GM12878 (cell line): ENCODE results near the gene CHID1.

Experiments used
- CTCF ChIP-seq, 3 experiments: IDR thresholded peaks in 2 of 3; conservative IDR thresholded peaks in 1 of 3; 2 replicates each; pipeline ENCODE4 v1.5.1; 2011; ENCODE audit warnings: low read depth in 3 of 3, low read length in 3 of 3, mild to moderate bottlenecking in 3 of 3, control low read depth in 2 of 3, moderate library complexity in 2 of 3, inconsistent platforms in 1 of 3, mixed read lengths in 1 of 3; ENCODE audit not compliant: control insufficient read depth in 2 of 3, insufficient read depth in 1 of 3; ENCODE audit errors: extremely low read depth in 1 of 3
- E2F4 ChIP-seq: IDR thresholded peaks from 2 replicates; pipeline ENCODE4 v1.6.1; 2012; ENCODE audit warnings: low read depth, low read length, improper control_type of control experiment
- EP300 ChIP-seq, 2 experiments: fragments of 150-350 bp in 1 of 2; IDR thresholded peaks; 2 replicates each; pipeline ENCODE4 v1.6.1; 2011 to 2012; ENCODE audit warnings: low read depth in 2 of 2, low read length in 2 of 2, borderline replicate concordance in 1 of 2, improper control_type of control experiment in 1 of 2, inconsistent platforms in 1 of 2; ENCODE audit not compliant: control insufficient read depth in 1 of 2
- EZH2 ChIP-seq: IDR thresholded peaks from 2 replicates; pipeline ENCODE4 v1.6.1; 2012; ENCODE audit warnings: low read depth, mild to moderate bottlenecking, control low read depth, inconsistent platforms, low read length, borderline replicate concordance; ENCODE audit not compliant: control insufficient read depth
- POLR2AphosphoS5 ChIP-seq: IDR thresholded peaks from 2 replicates; pipeline ENCODE4 v1.6.1; 2011; ENCODE audit warnings: mild to moderate bottlenecking, low read length, inconsistent platforms
- SIN3A ChIP-seq: IDR thresholded peaks from 2 replicates; pipeline ENCODE4 v1.6.1; 2012; ENCODE audit warnings: low read depth, low read length, improper control_type of control experiment
- USF2 ChIP-seq: IDR thresholded peaks from 2 replicates; pipeline ENCODE4 v1.6.1; 2011; ENCODE audit warnings: low read depth, low read length, improper control_type of control experiment, borderline replicate concordance
- TF ChIP-seq, protein P1 (sequence below): fragments of 450-650 bp; IDR thresholded peaks from 2 replicates; pipeline ENCODE4 v1.6.1; 2016; ENCODE audit warnings: mild to moderate bottlenecking

GRCh38 chr11:884578-885070, 26.0 kb downstream of the CHID1 start:
- TF ChIP-seq CTCF (IDR thresholded peaks at IDR 0.05 in 2 of 3, conservative IDR thresholded peaks at IDR 0.05 in 1 of 3; ENCODE audit: control insufficient read depth in 2 of 3, extremely low read depth in 1 of 3, insufficient read depth in 1 of 3, low read depth in 3 of 3, low read length in 3 of 3) (no peak), USF2 (no peak), EZH2 (no peak), E2F4 (no peak), SIN3A (no peak), EP300 (IDR thresholded peaks at IDR 0.05; ENCODE audit: borderline replicate concordance in 1 of 2, control insufficient read depth in 1 of 2, low read depth in 2 of 2, low read length in 2 of 2) (no peak), POLR2AphosphoS5 (no peak)
- TF ChIP-seq, protein P1, sequence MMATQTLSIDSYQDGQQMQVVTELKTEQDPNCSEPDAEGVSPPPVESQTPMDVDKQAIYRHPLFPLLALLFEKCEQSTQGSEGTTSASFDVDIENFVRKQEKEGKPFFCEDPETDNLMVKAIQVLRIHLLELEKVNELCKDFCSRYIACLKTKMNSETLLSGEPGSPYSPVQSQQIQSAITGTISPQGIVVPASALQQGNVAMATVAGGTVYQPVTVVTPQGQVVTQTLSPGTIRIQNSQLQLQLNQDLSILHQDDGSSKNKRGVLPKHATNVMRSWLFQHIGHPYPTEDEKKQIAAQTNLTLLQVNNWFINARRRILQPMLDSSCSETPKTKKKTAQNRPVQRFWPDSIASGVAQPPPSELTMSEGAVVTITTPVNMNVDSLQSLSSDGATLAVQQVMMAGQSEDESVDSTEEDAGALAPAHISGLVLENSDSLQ: no peak
